B cell (primary cell): Measurements from ENCODE around the gene THSD7A.

Experiments
- CTCF ChIP-seq: fragments of 200-600 bp; IDR thresholded peaks from one replicate; pipeline ENCODE4 v1.8.0; 2022; ENCODE audit warnings: antibody characterized with exemption, mild to moderate bottlenecking
- EZH2 ChIP-seq: IDR thresholded peaks from 2 replicates; pipeline ENCODE4 v1.6.1; 2012; ENCODE audit warnings: borderline replicate concordance, low read depth, mild to moderate bottlenecking, moderate library complexity, low read length; ENCODE audit not compliant: insufficient read depth, poor library complexity, severe bottlenecking

- TF ChIP-seq CTCF (no peak), EZH2 (no peak)
These were observed 298.7 kb downstream of the THSD7A start for GRCh38 chr7:11533229-11533820.
